HL-60 (cell line): ENCODE measurements around the gene IQSEC3.

ENCODE experiments used
- DNase-seq, 2 experiments: peaks; one replicate each; pipeline ENCODE4 v3.0.0-alpha.2; 2010 to 2020; ENCODE audit warnings: low read depth in 1 of 2, low spot score in 1 of 2
- H3K27ac ChIP-seq: fragments of 250-450 bp; sonication (Bioruptor Pico); replicated peaks from 2 replicates; pipeline ENCODE4 v1.5.1; 2020; ENCODE audit warnings: mild to moderate bottlenecking, moderate library complexity
- H3K27me3 ChIP-seq: fragments of 250-450 bp; sonication (Bioruptor Pico); 2 replicates; pipeline ENCODE4 v1.5.1; 2021; ENCODE audit warnings: mild to moderate bottlenecking, moderate library complexity; ENCODE audit not compliant: insufficient read depth, poor library complexity, severe bottlenecking
- H3K4me3 ChIP-seq: replicated peaks from 2 replicates; pipeline ENCODE4 v1.5.1; 2011; ENCODE audit warnings: mild to moderate bottlenecking, control low read depth, low read length; ENCODE audit not compliant: insufficient read depth
- CTCF ChIP-seq: IDR thresholded peaks from one replicate; pipeline ENCODE4 v1.5.1; 2011; ENCODE audit warnings: low read length, control low read depth, inconsistent platforms; ENCODE audit not compliant: insufficient read depth
- GABPA ChIP-seq: IDR thresholded peaks from 2 replicates; pipeline ENCODE4 v1.6.1; 2012; ENCODE audit warnings: low read depth
- POLR2AphosphoS5 ChIP-seq: IDR thresholded peaks from 2 replicates; pipeline ENCODE4 v1.6.1; 2012; ENCODE audit warnings: low read depth
- REST ChIP-seq: IDR thresholded peaks from 2 replicates; pipeline ENCODE4 v1.6.1; 2012; ENCODE audit warnings: low read depth; ENCODE audit not compliant: insufficient replicate concordance
- SPI1 ChIP-seq: IDR thresholded peaks from 2 replicates; pipeline ENCODE4 v1.6.1; 2012; ENCODE audit warnings: low read depth, mild to moderate bottlenecking, borderline replicate concordance

Gene IQSEC3

GRCh38 chr12:164207-164606 is 97.6 kb downstream of the IQSEC3 start:
- DNase-seq, result no peak
- no peak overlapping the region for H3K4me3 ChIP-seq
- no peak overlapping the region for H3K27ac ChIP-seq
- no peaks in the 10 kb centered on the region for H3K27me3 ChIP-seq
- no peak for TF ChIP-seq POLR2AphosphoS5
- TF ChIP-seq CTCF, result no peak
- no peak for TF ChIP-seq GABPA
- TF ChIP-seq REST, result no peak
- TF ChIP-seq SPI1, result no peak

GRCh38 chr12:165862-166368 is 99.3 kb downstream of the IQSEC3 start:
- DNase-seq, result no peak
- Histone ChIP-seq H3K4me3 (no peak overlapping the region), H3K27me3 (no peaks in the 10 kb centered on the region), H3K27ac (no peak overlapping the region)
- TF ChIP-seq CTCF (no peak), SPI1 (no peak), GABPA (no peak), REST (no peak), POLR2AphosphoS5 (no peak)

- Histone ChIP-seq H3K27ac (no peak overlapping the region), H3K4me3 (no peak overlapping the region), H3K27me3 (no peaks in the 10 kb centered on the region)
- no peak for DNase-seq
- TF ChIP-seq GABPA, result no peak
- TF ChIP-seq POLR2AphosphoS5, result no peak
- no peak for TF ChIP-seq CTCF
- no peak for TF ChIP-seq REST
- no peak for TF ChIP-seq SPI1
Observed at GRCh38 chr12:166425-167075, 100.0 kb downstream of the IQSEC3 start.
